HEK293T (cell line): ENCODE measurements around the gene FAM240A.

Source experiments
- CTCF ChIA-PET: fragments of 350-600 bp; formaldehyde crosslinking; extraction: SDS; loops from one replicate; lab custom pipeline; 2021; ENCODE audit warnings: antibody characterized with exemption, inconsistent platforms; lab: Yijun Ruan, JAX
- POLR2A ChIA-PET: fragments of 350-600 bp; formaldehyde crosslinking; extraction: SDS; loops from one replicate; lab custom pipeline; 2020; ENCODE audit warnings: antibody characterized with exemption, inconsistent platforms; lab: Yijun Ruan, JAX
- DNase-seq: peaks from one replicate; pipeline ENCODE4 v3.0.0; 2012; ENCODE audit warnings: mixed read lengths; ENCODE audit errors: extremely low spot score
- ARNT ChIP-seq: fragments of 450-650 bp; IDR thresholded peaks from 2 replicates; pipeline ENCODE4 v1.6.1; 2017; ENCODE audit warnings: mild to moderate bottlenecking
- BHLHE40 ChIP-seq: fragments of 450-650 bp; IDR thresholded peaks from 2 replicates; pipeline ENCODE4 v1.6.1; 2016; ENCODE audit warnings: mild to moderate bottlenecking, moderate library complexity, borderline replicate concordance
- ELF4 ChIP-seq: fragments of 450-650 bp; IDR thresholded peaks from 2 replicates; pipeline ENCODE4 v1.6.1; 2017; ENCODE audit warnings: antibody characterized with exemption
- FOXA1 ChIP-seq: fragments of 450-650 bp; IDR thresholded peaks from 2 replicates; pipeline ENCODE4 v1.6.1; 2016; ENCODE audit warnings: mild to moderate bottlenecking
- FOXK2 ChIP-seq: fragments of 450-650 bp; IDR thresholded peaks from 2 replicates; pipeline ENCODE4 v1.6.1; 2016; ENCODE audit warnings: mild to moderate bottlenecking
- FOXM1 ChIP-seq: fragments of 450-650 bp; IDR thresholded peaks from 2 replicates; pipeline ENCODE4 v1.6.1; 2017; ENCODE audit warnings: mild to moderate bottlenecking, borderline replicate concordance
- HDGF ChIP-seq: fragments of 450-650 bp; IDR thresholded peaks from 2 replicates; pipeline ENCODE4 v1.6.1; 2017; ENCODE audit warnings: antibody characterized with exemption, borderline replicate concordance
- L3MBTL2 ChIP-seq: fragments of 450-650 bp; conservative IDR thresholded peaks from 2 replicates; pipeline ENCODE4 v1.6.1; 2016; ENCODE audit warnings: mild to moderate bottlenecking
- LEF1 ChIP-seq: fragments of 450-650 bp; IDR thresholded peaks from 2 replicates; pipeline ENCODE4 v1.6.1; 2017; ENCODE audit warnings: mild to moderate bottlenecking, borderline replicate concordance
- NFRKB ChIP-seq: fragments of 450-650 bp; IDR thresholded peaks from 2 replicates; pipeline ENCODE4 v1.6.1; 2016; ENCODE audit warnings: mild to moderate bottlenecking, moderate library complexity
- PKNOX1 ChIP-seq: fragments of 450-650 bp; IDR thresholded peaks from 2 replicates; pipeline ENCODE4 v1.6.1; 2016
- SP1 ChIP-seq: fragments of 450-650 bp; IDR thresholded peaks from 2 replicates; pipeline ENCODE4 v1.6.1; 2017
- TARDBP ChIP-seq: fragments of 450-650 bp; IDR thresholded peaks from 2 replicates; pipeline ENCODE4 v1.6.1; 2016
- ZNF384 ChIP-seq: fragments of 450-650 bp; IDR thresholded peaks from 2 replicates; pipeline ENCODE4 v1.6.1; 2016

FAM240A gene

GRCh38 chr3:46660543-46661523 lies 48.5 kb downstream of the FAM240A start:
- ChIA-PET POLR2A (no interaction called here), CTCF (interaction anchor here (0.9 kb wide), 1 partner anchor 172 kb away, joined by 5 read pairs; no protein-coding TSS in a partner anchor)
- DNase-seq = no peak
- TF ChIP-seq HDGF (no peak), NFRKB (no peak), BHLHE40 (no peak)

GRCh38 chr3:46661776-46662766 lies 49.7 kb downstream of the FAM240A start:
- no peak for DNase-seq
- POLR2A ChIA-PET = no interaction called here
- TF ChIP-seq FOXK2 (no peak), LEF1 (no peak), NFRKB (no peak), HDGF (no peak), L3MBTL2 (no peak), TARDBP (no peak), FOXA1 (no peak), ZNF384 (no peak), BHLHE40 (no peak), FOXM1 (no peak), ARNT (no peak), SP1 (no peak), ELF4 (no peak)
- CTCF ChIA-PET = interaction anchor here (0.9 kb wide), 1 partner anchor 173 kb away, joined by 5 read pairs; no protein-coding TSS in a partner anchor

GRCh38 chr3:46662771-46663551 lies 50.6 kb downstream of the FAM240A start:
- no peak for DNase-seq
- TF ChIP-seq ZNF384 (no peak), HDGF (no peak), LEF1 (no peak), SP1 (no peak), TARDBP (no peak)
- POLR2A ChIA-PET = no interaction called here
- CTCF ChIA-PET = no interaction called here

GRCh38 chr3:46663591-46664135 lies 51.3 kb downstream of the FAM240A start:
- ChIA-PET POLR2A (no interaction called here), CTCF (interaction anchor here (0.9 to 1.4 kb wide), 2 partner anchors 11 to 33 kb away, joined by 3 to 7 read pairs; no protein-coding TSS in a partner anchor)
- TF ChIP-seq ARNT (no peak), BHLHE40 (no peak), PKNOX1 (peak; percentile 72), HDGF (no peak), FOXM1 (no peak)
- DNase-seq = no peak

- POLR2A ChIA-PET = no interaction called here
Measured at GRCh38 chr3:46664188-46664970, 52.1 kb downstream of the FAM240A start.

More at GRCh38 chr3:46664188-46664970, 52.1 kb downstream of the FAM240A start:
- TF ChIP-seq PKNOX1 (no peak), NFRKB (no peak), ZNF384 (no peak), LEF1 (no peak), ARNT (no peak)
- CTCF ChIA-PET = interaction anchor here (0.7 to 1.4 kb wide), 3 partner anchors 10 to 65 kb away, joined by 3 to 7 read pairs (median 3); no protein-coding TSS in a partner anchor
- DNase-seq = no peak
